Activated CD4-positive, alpha-beta T cell treated with anti-CD3 and anti-CD28 coated beads for 1 hour (primary cell): Measurements from ENCODE around the gene PTPN6.
"Not testable (repeated sequence)": the region's sequence is repeated elsewhere in the genome, so short reads cannot be mapped to it uniquely, and the experiment has no call there.

Experiments
- DNase-seq: peaks from one replicate; pipeline ENCODE4 v3.0.0-alpha.2; 2020

PTPN6 gene

GRCh38 chr12:6950811-6951540 lies at the start of gene PTPN6:
Gene PTPN6, plus strand, starts transcription at chr12:6951356. Its CDS starts 157 bp downstream, at chr12:6951513.
- no peak for DNase-seq

- DNase-seq = no peak
Measured at GRCh38 chr12:6902448-6902847, 48.7 kb upstream of the PTPN6 start.

- DNase-seq = no peak
Measured at GRCh38 chr12:6903722-6904121, 47.4 kb upstream of the PTPN6 start.

- DNase-seq = peak; percentile 95
Measured at GRCh38 chr12:6904280-6905276, 46.6 kb upstream of the PTPN6 start, which contains the start of gene LRRC23. Gene LRRC23, plus strand, starts transcription at chr12:6904822. Its CDS starts 812 bp downstream, at chr12:6905634.

GRCh38 chr12:6905414-6906040 lies 45.6 kb upstream of the PTPN6 start:
- no peak for DNase-seq

GRCh38 chr12:6908141-6908540 lies 43.0 kb upstream of the PTPN6 start:
- DNase-seq = not testable (repeated sequence)

GRCh38 chr12:6909421-6910145 lies 41.6 kb upstream of the PTPN6 start:
- DNase-seq = no peak

GRCh38 chr12:6912164-6912935 lies 38.8 kb upstream of the PTPN6 start:
- DNase-seq = no peak

- peak; percentile 81 for DNase-seq
Measured at GRCh38 chr12:6914246-6914946, 36.8 kb upstream of the PTPN6 start, which contains the start of gene ENO2. Gene ENO2, plus strand, starts transcription at chr12:6914580. Its CDS starts 1,253 bp downstream, at chr12:6915833.

GRCh38 chr12:6914947-6915788 lies 36.0 kb upstream of the PTPN6 start:
- no peak for DNase-seq

GRCh38 chr12:6915789-6916285 lies 35.3 kb upstream of the PTPN6 start:
- no peak for DNase-seq

- DNase-seq = no peak
Measured at GRCh38 chr12:6916426-6917200, 34.5 kb upstream of the PTPN6 start.

GRCh38 chr12:6917491-6918231 lies 33.5 kb upstream of the PTPN6 start:
- DNase-seq = no peak

- DNase-seq = no peak
Measured at GRCh38 chr12:6919588-6919987, 31.6 kb upstream of the PTPN6 start.

GRCh38 chr12:6921539-6921938 lies 29.6 kb upstream of the PTPN6 start:
- DNase-seq = no peak

- no peak for DNase-seq
Measured at GRCh38 chr12:6921996-6922946, 28.9 kb upstream of the PTPN6 start.
